LNCaP clone FGC (cell line): Measurements from ENCODE around the gene RNASEL.

Source experiments
- DNase-seq: peaks from one replicate; pipeline ENCODE4 v3.0.0-alpha.2; 2011; ENCODE audit warnings: low read depth
- H3K4me3 ChIP-seq: 2 replicates; pipeline ENCODE4 v1.5.1; 2011; ENCODE audit warnings: mild to moderate bottlenecking, low read depth, low read length, control low read depth
- CTCF ChIP-seq: IDR thresholded peaks from 2 replicates; pipeline ENCODE4 v1.5.1; 2012; ENCODE audit warnings: mild to moderate bottlenecking; ENCODE audit not compliant: control insufficient read depth, insufficient read depth; ENCODE audit errors: extremely low read depth

RNASEL gene

GRCh38 chr1:182589520-182589919, 464 bp upstream of the RNASEL start:
- H3K4me3 ChIP-seq = peak overlapping the region; percentile 62; the same call in 1 of the 2 replicates
- DNase-seq = no peak
- no peak for TF ChIP-seq CTCF

- H3K4me3 ChIP-seq = peak overlapping the region; percentile 62
- no peak for DNase-seq
- no peak for TF ChIP-seq CTCF
Measured at GRCh38 chr1:182587666-182588499, 1.2 kb downstream of the RNASEL start.

- H3K4me3 ChIP-seq = no peak overlapping the region
- TF ChIP-seq CTCF = no peak
- no peak for DNase-seq
Measured at GRCh38 chr1:182587093-182587492, 2.0 kb downstream of the RNASEL start.

GRCh38 chr1:182586380-182586779, 2.7 kb downstream of the RNASEL start:
- H3K4me3 ChIP-seq = no peak overlapping the region
- no peak for DNase-seq
- TF ChIP-seq CTCF = no peak

GRCh38 chr1:182584746-182585145, 4.3 kb downstream of the RNASEL start:
- no peak for TF ChIP-seq CTCF
- no peak overlapping the region for H3K4me3 ChIP-seq
- DNase-seq = no peak

DNA sequence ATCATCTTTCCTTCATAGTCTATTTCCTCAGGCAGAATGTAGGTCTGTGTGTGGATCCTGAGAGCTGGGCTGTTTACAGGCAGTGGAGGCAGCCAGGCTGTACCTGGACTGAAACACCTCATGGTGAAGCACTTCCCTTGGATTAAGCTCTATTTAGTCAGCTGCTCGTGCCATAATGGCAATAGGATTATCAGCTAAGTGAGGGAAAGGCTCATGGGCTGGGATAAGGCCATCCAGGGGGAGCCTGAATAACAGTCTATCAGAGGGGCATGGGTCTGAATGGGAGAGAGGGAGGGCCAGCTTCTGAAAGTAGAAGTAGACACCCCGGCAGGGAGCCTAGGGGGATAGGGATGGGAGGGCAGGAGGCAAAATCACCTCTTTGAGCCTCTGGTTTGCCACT, 8.3 kb downstream of the RNASEL start:
- TF ChIP-seq CTCF = no peak
- DNase-seq = no peak
- H3K4me3 ChIP-seq = no peak overlapping the region
